Adrenal gland (tissue), 12 donors: ENCODE measurements around the gene HYCC2. TPM values are rescaled to one million over a fixed set of nuclear protein-coding genes. Genes with fewer than 3 reads are reported as not detected.
A peak's percentile ranks its signal among the peaks of the same experiment; 100 is the strongest.

Experiments used
- DNase-seq, 7 donors: peaks; one replicate each; pipeline ENCODE4 v3.0.0-alpha.2; 2019 to 2020
- H3K27ac ChIP-seq, 5 donors: fragments of 200-600 bp; sonication (generic) in 4 of 5; 1 replicate in 3 of 5; 2 replicates in 2 of 5; pipeline versions ENCODE4 v1.5.1 to v1.8.0; 2016 to 2020; ENCODE audit warnings: mild to moderate bottlenecking in 1 of 5
- H3K27me3 ChIP-seq: fragments of 200-600 bp; 2 replicates; pipeline ENCODE4 v1.8.0; 2021
- H3K36me3 ChIP-seq, 2 donors: fragments of 200-600 bp; replicated peaks in 1 of 2; 1 replicate in 1 of 2; 2 replicates in 1 of 2; pipeline versions ENCODE4 v1.5.1 to v1.8.0; 2018 to 2022
- H3K4me1 ChIP-seq, 2 donors: fragments of 200-600 bp; replicated peaks in 1 of 2; 1 replicate in 1 of 2; 2 replicates in 1 of 2; pipeline versions ENCODE4 v1.5.1 to v1.8.0; 2018 to 2021
- H3K4me3 ChIP-seq, 4 donors: fragments of 200-600 bp; sonication (generic) in 3 of 4; one replicate each; pipeline ENCODE4 v1.5.1; 2016 to 2018
- H3K9me3 ChIP-seq, 3 donors: fragments of 200-600 bp; sonication (generic) in 1 of 3; replicated peaks in 1 of 3; 1 replicate in 2 of 3; 2 replicates in 1 of 3; pipeline versions ENCODE4 v1.5.1 to v1.8.0; 2016 to 2021
- CTCF ChIP-seq, 6 experiments: fragments of 450-650 bp in 4 of 6; fragments of 200-600 bp in 2 of 6; sonication (generic) in 1 of 6; IDR thresholded peaks; 1 replicate in 5 of 6; 2 replicates in 1 of 6; pipeline versions ENCODE4 v1.5.1 to v1.8.0; 2016 to 2021; ENCODE audit warnings: antibody characterized with exemption in 6 of 6, mild to moderate bottlenecking in 2 of 6, moderate library complexity in 1 of 6
- POLR2A ChIP-seq, 2 donors: fragments of 450-650 bp; IDR thresholded peaks; one replicate each; pipeline ENCODE4 v1.6.1; 2017; ENCODE audit warnings: antibody characterized with exemption in 2 of 2, mild to moderate bottlenecking in 2 of 2, moderate library complexity in 1 of 2
- WGBS, 4 donors: extraction: QIAGEN DNeasy Blood & Tissue Kit in 2 of 4; methylation state at CpG; one replicate each; pipeline versions ENCODE4 v1.1.5 to v1.1.7; 2013 to 2017; 5-methylcytosine and 5-hydroxymethylcytosine counted together
- intact Hi-C, 2 donors: fragments of 100-400 bp; cut with DNase I; formaldehyde crosslinking; loops; one replicate each; pipeline versions ENCODE4 v1.14.1 to v1.15.0; 2022 to 2023
- polyA plus RNA-seq, 3 donors: library from polyadenylated mRNA; stranded (reverse); fragments of 200-250 nt in 2 of 3; fragments of 350-450 nt in 1 of 3; fragmentation: Illumina TruSeq in 1 of 3; extraction: RNeasy Lipid Tissue Mini Kit (QIAGEN cat#74804) in 1 of 3; gene quantifications; one replicate each; pipeline ENCODE4 v1.2.3, GENCODE V29; 2013 to 2014
- total RNA-seq, 9 donors: library from RNA; depleted of rRNA in 4 of 9; stranded (reverse); fragments of >200 nt in 4 of 9; fragments of 120-200 nt in 1 of 9; fragmentation: NEBNext Ultra II Directional in 1 of 9; extraction: Animal tissue kit (Norgen Biotek cat#: 25700) in 1 of 9; gene quantifications; one replicate each; pipeline versions ENCODE4 v1.1.0 to v1.2.4, GENCODE V29; 2013 to 2023
- donor health status: healthy with polysubstance abuse.
- donor health status: Bipolar disorder and iron deficiency.
- donor health status: DM: yes; HTN: yes; CAD: no.
- donor health status: DM: no; HTN: no; CAD: no.
- donor health status: DM: no; HTN: no; CAD: no.
- donor health status: DM: yes; HTN: yes; CAD: no.

HYCC2 gene
- total and polyA plus RNA-seq, 12 donors: 3.9 to 36.6 (median 16.0) TPM

- intact Hi-C loops: no loop called here
- no peaks in the 10 kb centered on the region for H3K9me3 ChIP-seq
- no peaks in the 10 kb centered on the region for H3K36me3 ChIP-seq
- 86 to 90% (median 87%) methylated on average over 10 of the region's 10 CpGs for WGBS, 4 donors
- H3K27ac ChIP-seq: no peak overlapping the region
- peaks cover 13 to 21% of the 10 kb centered on the region in 2 donors for H3K4me1 ChIP-seq
- no peak for DNase-seq
- no peaks in the 10 kb centered on the region for H3K27me3 ChIP-seq
- H3K4me3 ChIP-seq: no peak overlapping the region
- TF ChIP-seq CTCF (IDR thresholded peaks at IDR 0.05): no peak
- TF ChIP-seq POLR2A (IDR thresholded peaks at IDR 0.05): no peak
Observed at GRCh38 chr2:201059961-201060755, 11.3 kb downstream of the HYCC2 start.

DNA sequence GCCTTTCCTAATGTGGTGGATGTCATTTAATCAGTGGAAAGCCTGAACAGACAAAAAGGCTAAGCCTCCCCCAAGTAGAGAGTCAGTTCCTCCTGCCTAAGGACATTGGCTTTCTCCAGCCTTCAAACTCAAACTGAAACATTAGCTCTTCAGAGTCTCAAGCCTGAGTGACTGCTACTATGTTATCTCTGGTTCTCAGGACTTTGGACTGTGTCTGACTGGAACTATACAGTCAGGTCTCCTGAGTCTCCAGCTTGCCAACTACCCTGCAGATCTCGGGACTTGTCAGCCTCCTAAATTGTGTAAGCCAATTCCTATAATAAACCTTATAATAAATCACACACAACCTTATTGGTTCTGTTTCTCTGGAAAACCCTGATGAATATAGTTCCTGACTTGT is 12.6 kb downstream of the HYCC2 start:
- H3K4me3 ChIP-seq: no peak overlapping the region
- TF ChIP-seq POLR2A (IDR thresholded peaks at IDR 0.05) (no peak), CTCF (IDR thresholded peaks at IDR 0.05) (no peak)
- no peaks in the 10 kb centered on the region for H3K36me3 ChIP-seq
- no peak overlapping the region for H3K27ac ChIP-seq
- WGBS, 4 donors: 73 to 89% (median 82%) methylated on average over 1 of the region's 1 CpG
- no peaks in the 10 kb centered on the region for H3K27me3 ChIP-seq
- H3K9me3 ChIP-seq: no peaks in the 10 kb centered on the region
- intact Hi-C loops: no loop called here
- H3K4me1 ChIP-seq: peaks cover 13 to 21% of the 10 kb centered on the region in 2 donors
- no peak for DNase-seq

DNA sequence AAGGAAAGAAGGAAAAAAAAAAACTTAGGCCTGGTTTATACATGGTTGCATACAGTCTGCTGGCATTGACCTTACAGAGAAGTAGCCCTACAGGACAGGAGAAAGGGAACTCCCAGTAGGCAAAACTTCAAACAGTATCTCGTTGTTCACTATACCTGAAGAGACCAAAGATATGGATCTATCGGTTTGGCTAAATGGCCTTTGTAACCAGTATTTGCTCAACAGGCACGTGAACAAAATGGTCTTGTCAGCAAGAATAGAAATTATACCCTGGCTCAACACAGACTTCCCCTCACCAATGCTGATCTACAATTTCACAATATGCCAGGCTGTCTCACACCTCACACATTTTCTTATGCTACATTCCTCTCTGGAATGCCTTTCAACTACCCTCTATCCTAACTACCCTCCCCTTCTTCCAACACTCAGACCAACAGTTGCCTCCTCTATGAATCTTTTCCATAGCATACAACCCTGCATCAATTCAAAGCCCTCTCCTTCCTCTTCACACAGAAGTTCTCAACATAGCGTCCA is 13.7 kb downstream of the HYCC2 start:
- no peaks in the 10 kb centered on the region for H3K36me3 ChIP-seq
- no peaks in the 10 kb centered on the region for H3K27me3 ChIP-seq
- peaks cover 13 to 21% of the 10 kb centered on the region in 2 donors for H3K4me1 ChIP-seq
- H3K4me3 ChIP-seq: no peak overlapping the region
- peak overlapping the region in 2 of 5 donors; percentile 43 to 56 for H3K27ac ChIP-seq
- no peak for TF ChIP-seq POLR2A (IDR thresholded peaks at IDR 0.05)
- no peak for TF ChIP-seq CTCF (IDR thresholded peaks at IDR 0.05)
- DNase-seq: no peak
- WGBS, 4 donors: 62 to 66% (median 62%) methylated on average over 4 of the region's 4 CpGs
- no peaks in the 10 kb centered on the region for H3K9me3 ChIP-seq
- intact Hi-C loops: no loop called here

- WGBS, 4 donors: 29 to 41% (median 38%) methylated on average over 2 of the region's 2 CpGs
- no peaks in the 10 kb centered on the region for H3K27me3 ChIP-seq
- H3K4me3 ChIP-seq: no peak overlapping the region
- TF ChIP-seq POLR2A (IDR thresholded peaks at IDR 0.05) (no peak), CTCF (IDR thresholded peaks at IDR 0.05) (no peak)
- no peaks in the 10 kb centered on the region for H3K9me3 ChIP-seq
- intact Hi-C loops: no loop called here
- H3K36me3 ChIP-seq: no peaks in the 10 kb centered on the region
- peaks cover 13 to 21% of the 10 kb centered on the region in 2 donors for H3K4me1 ChIP-seq
- peak overlapping the region in 2 of 5 donors; percentile 43 to 56 for H3K27ac ChIP-seq
- no peak for DNase-seq
Observed at GRCh38 chr2:201057087-201057521, 14.4 kb downstream of the HYCC2 start.
